SK-N-SH treated with all-trans-retinoic acid at 6 μM for 48 hours (cell line): ENCODE measurements around the gene PLPP6.

Source experiments
- CSDC2 ChIP-seq: fragments of 250-450 bp; sonication (Bioruptor Pico); IDR thresholded peaks from 2 replicates; pipeline ENCODE4 v1.5.0; 2020; ENCODE audit warnings: mild to moderate bottlenecking, moderate library complexity
- GLIS3 ChIP-seq: fragments of 250-450 bp; sonication (Bioruptor Pico); IDR thresholded peaks from 2 replicates; pipeline ENCODE4 v1.5.0; 2020; ENCODE audit warnings: mild to moderate bottlenecking, moderate library complexity
- OSR1 ChIP-seq: fragments of 250-450 bp; sonication (Bioruptor Pico); IDR thresholded peaks from 2 replicates; pipeline ENCODE4 v1.8.0; 2022; ENCODE audit warnings: moderate library complexity, mild to moderate bottlenecking, inconsistent platforms
- PATZ1 ChIP-seq: fragments of 250-450 bp; sonication (Bioruptor Pico); IDR thresholded peaks from 2 replicates; pipeline ENCODE4 v1.8.0; 2020; ENCODE audit warnings: mild to moderate bottlenecking, moderate library complexity, borderline replicate concordance
- RARB ChIP-seq: fragments of 250-450 bp; sonication (Bioruptor Pico); IDR thresholded peaks from 2 replicates; pipeline ENCODE4 v1.8.0; 2021; ENCODE audit warnings: mild to moderate bottlenecking, moderate library complexity

- no peak for TF ChIP-seq PATZ1 (CRISPR knock-in tag)
- TF ChIP-seq RARB (CRISPR knock-in tag) = no peak
- no peak for TF ChIP-seq CSDC2 (CRISPR knock-in tag)
- TF ChIP-seq GLIS3 = no peak
- TF ChIP-seq OSR1 (CRISPR knock-in tag) = no peak
Observed at GRCh38 chr9:4640027-4640426, 22.1 kb upstream of the PLPP6 start.
